OCI-LY7 (cell line): ENCODE results near the gene ELOF1.

Experiments
- EZH2phosphoT487 ChIP-seq: fragments of 200-600 bp; sonication (generic); IDR thresholded peaks from 2 replicates; pipeline ENCODE4 v1.6.1; 2018; ENCODE audit warnings: low read depth, borderline replicate concordance, mild to moderate bottlenecking, mixed run types, antibody characterized with exemption, low read length, moderate library complexity, mixed read lengths
- TF ChIP-seq, protein P1 (sequence below): fragments of 200-600 bp; sonication (generic); conservative IDR thresholded peaks from 2 replicates; pipeline ENCODE4 v1.5.1; 2014; ENCODE audit warnings: mild to moderate bottlenecking, antibody characterized with exemption, low read length, moderate library complexity, mixed read lengths

GRCh38 chr19:11598103-11598483 is 39.1 kb upstream of the ELOF1 start:
- TF ChIP-seq, protein P1, sequence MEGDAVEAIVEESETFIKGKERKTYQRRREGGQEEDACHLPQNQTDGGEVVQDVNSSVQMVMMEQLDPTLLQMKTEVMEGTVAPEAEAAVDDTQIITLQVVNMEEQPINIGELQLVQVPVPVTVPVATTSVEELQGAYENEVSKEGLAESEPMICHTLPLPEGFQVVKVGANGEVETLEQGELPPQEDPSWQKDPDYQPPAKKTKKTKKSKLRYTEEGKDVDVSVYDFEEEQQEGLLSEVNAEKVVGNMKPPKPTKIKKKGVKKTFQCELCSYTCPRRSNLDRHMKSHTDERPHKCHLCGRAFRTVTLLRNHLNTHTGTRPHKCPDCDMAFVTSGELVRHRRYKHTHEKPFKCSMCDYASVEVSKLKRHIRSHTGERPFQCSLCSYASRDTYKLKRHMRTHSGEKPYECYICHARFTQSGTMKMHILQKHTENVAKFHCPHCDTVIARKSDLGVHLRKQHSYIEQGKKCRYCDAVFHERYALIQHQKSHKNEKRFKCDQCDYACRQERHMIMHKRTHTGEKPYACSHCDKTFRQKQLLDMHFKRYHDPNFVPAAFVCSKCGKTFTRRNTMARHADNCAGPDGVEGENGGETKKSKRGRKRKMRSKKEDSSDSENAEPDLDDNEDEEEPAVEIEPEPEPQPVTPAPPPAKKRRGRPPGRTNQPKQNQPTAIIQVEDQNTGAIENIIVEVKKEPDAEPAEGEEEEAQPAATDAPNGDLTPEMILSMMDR: no peak
- TF ChIP-seq EZH2phosphoT487: no peak
